Lower lobe of right lung (tissue), 2 donors: ENCODE data around the gene PTGIS. TPM values are rescaled to one million over a fixed set of nuclear protein-coding genes. Genes with fewer than 3 reads are reported as not detected.
A peak's percentile ranks its signal among the peaks of the same experiment; 100 is the strongest.

Experiments
- ATAC-seq, 2 donors: fragments of 200-7000 bp; cut with Tn5 transposase; one replicate each; pipeline ENCODE4 v1.9.1; 2020 to 2022; ENCODE audit warnings: mild to moderate bottlenecking in 2 of 2, moderate library complexity in 2 of 2
- DNase-seq: peaks from one replicate; pipeline ENCODE4 v3.0.0-alpha.2; 2020
- H3K27ac ChIP-seq: fragments of 200-600 bp; one replicate; pipeline ENCODE4 v1.8.0; 2022
- H3K27me3 ChIP-seq: fragments of 200-600 bp; one replicate; pipeline ENCODE4 v1.8.0; 2022; ENCODE audit warnings: low read depth
- H3K36me3 ChIP-seq: fragments of 200-600 bp; one replicate; pipeline ENCODE4 v1.8.0; 2022; ENCODE audit warnings: mild to moderate bottlenecking
- H3K4me1 ChIP-seq: fragments of 200-600 bp; one replicate; pipeline ENCODE4 v1.8.0; 2022
- H3K4me3 ChIP-seq: fragments of 200-600 bp; one replicate; pipeline ENCODE4 v1.8.0; 2022; ENCODE audit warnings: mild to moderate bottlenecking
- H3K9me3 ChIP-seq: fragments of 200-600 bp; one replicate; pipeline ENCODE4 v1.8.0; 2022
- intact Hi-C: fragments of 100-400 bp; cut with DNase I; formaldehyde crosslinking; loops from one replicate; pipeline ENCODE4 v1.11.0; 2022
- total RNA-seq: library from RNA; stranded (reverse); fragmentation: NEBNext Ultra II Directional; extraction: Animal tissue kit (Norgen Biotek cat#: 25700); gene quantifications from one replicate; pipeline ENCODE4 v1.2.1, GENCODE V29; 2021
- TF ChIP-seq, protein P1 (sequence below): fragments of 200-600 bp; IDR thresholded peaks from one replicate; pipeline ENCODE4 v1.8.0; 2022; ENCODE audit warnings: antibody characterized with exemption, mild to moderate bottlenecking
- donor health status: DM: no; HTN: yes; CAD: no; lungs with severe emphysema.

The PTGIS gene
- total RNA-seq, 1 donor from 2014 or later: 41.2 TPM

GRCh38 chr20:49570828-49571552, 3.1 kb upstream of the PTGIS start:
- no peaks in the 10 kb centered on the region for H3K36me3 ChIP-seq
- no peak overlapping the region for H3K4me3 ChIP-seq
- ATAC-seq: no peak
- H3K27me3 ChIP-seq: peaks cover 14% of the 10 kb centered on the region
- no peak overlapping the region for H3K27ac ChIP-seq
- TF ChIP-seq, protein P1, sequence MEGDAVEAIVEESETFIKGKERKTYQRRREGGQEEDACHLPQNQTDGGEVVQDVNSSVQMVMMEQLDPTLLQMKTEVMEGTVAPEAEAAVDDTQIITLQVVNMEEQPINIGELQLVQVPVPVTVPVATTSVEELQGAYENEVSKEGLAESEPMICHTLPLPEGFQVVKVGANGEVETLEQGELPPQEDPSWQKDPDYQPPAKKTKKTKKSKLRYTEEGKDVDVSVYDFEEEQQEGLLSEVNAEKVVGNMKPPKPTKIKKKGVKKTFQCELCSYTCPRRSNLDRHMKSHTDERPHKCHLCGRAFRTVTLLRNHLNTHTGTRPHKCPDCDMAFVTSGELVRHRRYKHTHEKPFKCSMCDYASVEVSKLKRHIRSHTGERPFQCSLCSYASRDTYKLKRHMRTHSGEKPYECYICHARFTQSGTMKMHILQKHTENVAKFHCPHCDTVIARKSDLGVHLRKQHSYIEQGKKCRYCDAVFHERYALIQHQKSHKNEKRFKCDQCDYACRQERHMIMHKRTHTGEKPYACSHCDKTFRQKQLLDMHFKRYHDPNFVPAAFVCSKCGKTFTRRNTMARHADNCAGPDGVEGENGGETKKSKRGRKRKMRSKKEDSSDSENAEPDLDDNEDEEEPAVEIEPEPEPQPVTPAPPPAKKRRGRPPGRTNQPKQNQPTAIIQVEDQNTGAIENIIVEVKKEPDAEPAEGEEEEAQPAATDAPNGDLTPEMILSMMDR: no peak
- DNase-seq: no peak
- intact Hi-C loops: no loop called here
- H3K9me3 ChIP-seq: no peaks in the 10 kb centered on the region
- peaks cover 4% of the 10 kb centered on the region for H3K4me1 ChIP-seq

- Histone ChIP-seq H3K9me3 (no peaks in the 10 kb centered on the region), H3K27me3 (peaks cover 14% of the 10 kb centered on the region), H3K36me3 (no peaks in the 10 kb centered on the region), H3K27ac (no peak overlapping the region), H3K4me3 (no peak overlapping the region), H3K4me1 (peaks cover 4% of the 10 kb centered on the region)
- DNase-seq (no peak), ATAC-seq (no peak)
- TF ChIP-seq, protein P1: no peak
- intact Hi-C loops: no loop called here
Observed at GRCh38 chr20:49570161-49570827, 2.4 kb upstream of the PTGIS start.

GRCh38 chr20:49569411-49570115, 1.6 kb upstream of the PTGIS start:
- Histone ChIP-seq H3K9me3 (no peaks in the 10 kb centered on the region), H3K4me3 (no peak overlapping the region), H3K27ac (no peak overlapping the region), H3K36me3 (no peaks in the 10 kb centered on the region), H3K27me3 (peaks cover 14% of the 10 kb centered on the region), H3K4me1 (peaks cover 4% of the 10 kb centered on the region)
- TF ChIP-seq, protein P1: no peak
- DNase-seq (no peak), ATAC-seq (no peak)
- intact Hi-C loops: no loop called here

DNA sequence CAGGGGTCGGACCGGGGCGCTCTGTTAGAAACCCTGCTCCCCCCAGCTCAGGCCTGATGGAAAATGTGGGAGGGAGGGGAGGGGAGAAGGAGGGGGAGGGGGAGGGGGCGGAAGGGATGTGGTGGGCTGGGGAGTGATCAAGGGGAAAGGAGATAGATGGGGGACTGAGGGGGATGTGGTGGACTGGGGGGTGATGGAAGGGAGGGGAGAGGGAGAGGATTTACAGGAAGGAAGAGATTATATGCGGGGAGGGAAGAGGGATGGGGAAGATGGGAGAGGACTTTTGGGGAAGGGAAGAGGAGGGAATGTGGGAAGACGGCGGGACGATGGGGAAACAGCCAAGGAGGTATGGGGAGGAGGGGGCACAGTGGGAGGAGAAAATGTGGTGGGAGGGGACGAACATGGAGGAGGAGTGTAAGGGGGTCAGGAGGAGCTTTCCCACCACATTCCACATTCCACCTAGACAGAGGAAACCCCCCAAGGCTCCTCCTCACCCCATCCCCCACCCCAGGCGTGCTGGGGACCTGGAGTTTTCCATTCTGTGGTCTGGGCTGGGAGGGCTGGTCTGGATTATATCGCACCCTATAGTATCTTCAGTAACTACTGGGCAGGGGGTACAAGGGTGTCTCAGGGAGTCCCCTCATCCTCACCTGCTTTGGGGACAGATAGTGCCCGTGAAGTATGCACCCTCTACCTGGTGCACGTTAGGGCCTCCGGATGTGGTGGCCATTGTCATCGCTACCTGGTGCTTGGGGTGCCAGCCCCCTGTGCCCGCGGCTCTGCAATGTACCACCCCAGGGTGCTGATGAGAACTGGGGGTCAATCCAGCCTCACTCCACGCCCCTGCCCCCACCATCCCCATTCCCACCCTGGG, 578 bp upstream of the PTGIS start:
- peaks cover 4% of the 10 kb centered on the region for H3K4me1 ChIP-seq
- H3K36me3 ChIP-seq: no peaks in the 10 kb centered on the region
- H3K27me3 ChIP-seq: peaks cover 14% of the 10 kb centered on the region
- ATAC-seq (peak; percentile 17 to 28), DNase-seq (no peak)
- no peaks in the 10 kb centered on the region for H3K9me3 ChIP-seq
- H3K27ac ChIP-seq: no peak overlapping the region
- intact Hi-C loops: no loop called here
- TF ChIP-seq, protein P1: no peak
- peak overlapping the region; percentile 55 for H3K4me3 ChIP-seq
